ENCODE data around the gene NYNRIN. TPM values are rescaled to one million over a fixed set of nuclear protein-coding genes. Genes with fewer than 3 reads are reported as not detected.

NYNRIN gene
- total and polyA plus RNA-seq, 10 of the 15 experiments (the other 5 are each of a cell fraction or from before 2014, with no cell fraction given), result under 0.01 to 0.15 (median 0.01) TPM; not detected in 5

- no peak for TF ChIP-seq ZNF384 (IDR thresholded peaks at IDR 0.05; ENCODE audit: borderline replicate concordance, low read depth, low read length)
- TF ChIP-seq DPF2 (IDR thresholded peaks at IDR 0.05), result no peak
These were observed 6.0 kb downstream of the NYNRIN start (continued) for GRCh38 chr14:24404814-24405213.

- Histone ChIP-seq H4K20me1 (ENCODE audit: control insufficient read depth, insufficient read depth) (no peaks in the 10 kb centered on the region), H3K4me3 (no peak overlapping the region), H3K9ac (ENCODE audit: control insufficient read depth, insufficient read depth, low read length) (no peak overlapping the region), H3K9me3 (replicated peaks; ENCODE audit: control insufficient read depth, insufficient read depth, low read length) (no peaks in the 10 kb centered on the region), H3K27ac (ENCODE audit: control insufficient read depth, insufficient read depth) (no peak overlapping the region), H2AFZ (ENCODE audit: control insufficient read depth, low read depth, low read length) (no peak overlapping the region), H3K79me2 (ENCODE audit: control insufficient read depth, insufficient read depth, low read length) (no peaks in the 10 kb centered on the region), H3K27me3 (replicated peaks in 1 of 2; ENCODE audit: control insufficient read depth in 2 of 2, insufficient read depth in 2 of 2, low read length in 1 of 2) (peaks cover 1 to 5% of the 10 kb centered on the region in 2 experiments; a peak in 2 of 4 replicates), H3K36me3 (ENCODE audit: control insufficient read depth in 2 of 2, insufficient read depth in 2 of 2, low read length in 1 of 2) (no peaks in the 10 kb centered on the region), H3K4me2 (ENCODE audit: control insufficient read depth, insufficient read depth) (no peak overlapping the region), H3K4me1 (ENCODE audit: control insufficient read depth, insufficient read depth, low read length) (no peaks in the 10 kb centered on the region)
- DNase-seq (ENCODE audit: low read depth, low spot score) (no peak), FAIRE-seq (no peak), ATAC-seq (no peak)
- ChIA-PET CTCF (interaction anchor here (0.7 to 2.6 kb wide), 5 partner anchors 19 to 1000 kb away, joined by 3 to 10 read pairs (median 8); no protein-coding TSS in a partner anchor), POLR2A (interaction anchor here (0.5 to 1.0 kb wide), 2 partner anchors 20 to 46 kb away, joined by 4 to 6 read pairs; no protein-coding TSS in a partner anchor), RAD21 (ENCODE audit: unreplicated experiment) (interaction anchor here (0.6 kb wide), 1 partner anchor 1817 kb away, joined by 3 read pairs; no protein-coding TSS in a partner anchor), SMC1A (ENCODE audit: uncharacterized antibody, unreplicated experiment) (interaction anchor here (0.8 to 1.3 kb wide), 3 partner anchors 25 to 43 kb away, joined by 3 to 6 read pairs (median 3); no protein-coding TSS in a partner anchor)
- intact Hi-C loops (cut with micrococcal nuclease; ENCODE audit: unreplicated experiment) (no loop called here), in situ Hi-C loops (cut with MboI) (no loop called here)
- no peak for TF ChIP-seq CBFB (IDR thresholded peaks at IDR 0.05; ENCODE audit: low read depth)
- TF ChIP-seq EGR1 (IDR thresholded peaks at IDR 0.05; ENCODE audit: borderline replicate concordance in 1 of 2, low read depth in 2 of 2, low read length in 2 of 2), result no peak
- no peak for TF ChIP-seq FOXK2 (IDR thresholded peaks at IDR 0.05)
- no peak for TF ChIP-seq LARP7 (IDR thresholded peaks at IDR 0.05)
- TF ChIP-seq, protein P1, sequence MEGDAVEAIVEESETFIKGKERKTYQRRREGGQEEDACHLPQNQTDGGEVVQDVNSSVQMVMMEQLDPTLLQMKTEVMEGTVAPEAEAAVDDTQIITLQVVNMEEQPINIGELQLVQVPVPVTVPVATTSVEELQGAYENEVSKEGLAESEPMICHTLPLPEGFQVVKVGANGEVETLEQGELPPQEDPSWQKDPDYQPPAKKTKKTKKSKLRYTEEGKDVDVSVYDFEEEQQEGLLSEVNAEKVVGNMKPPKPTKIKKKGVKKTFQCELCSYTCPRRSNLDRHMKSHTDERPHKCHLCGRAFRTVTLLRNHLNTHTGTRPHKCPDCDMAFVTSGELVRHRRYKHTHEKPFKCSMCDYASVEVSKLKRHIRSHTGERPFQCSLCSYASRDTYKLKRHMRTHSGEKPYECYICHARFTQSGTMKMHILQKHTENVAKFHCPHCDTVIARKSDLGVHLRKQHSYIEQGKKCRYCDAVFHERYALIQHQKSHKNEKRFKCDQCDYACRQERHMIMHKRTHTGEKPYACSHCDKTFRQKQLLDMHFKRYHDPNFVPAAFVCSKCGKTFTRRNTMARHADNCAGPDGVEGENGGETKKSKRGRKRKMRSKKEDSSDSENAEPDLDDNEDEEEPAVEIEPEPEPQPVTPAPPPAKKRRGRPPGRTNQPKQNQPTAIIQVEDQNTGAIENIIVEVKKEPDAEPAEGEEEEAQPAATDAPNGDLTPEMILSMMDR (IDR thresholded peaks at IDR 0.05 in 2 of 3, conservative IDR thresholded peaks at IDR 0.05 in 1 of 3; ENCODE audit: control insufficient read depth in 2 of 3, extremely low read depth in 1 of 3, insufficient read depth in 1 of 3, low read depth in 3 of 3, low read length in 3 of 3), result no peak
- no peak for TF ChIP-seq CBX5 (IDR thresholded peaks at IDR 0.05; ENCODE audit: low read depth)
- TF ChIP-seq CHD4 (IDR thresholded peaks at IDR 0.05), result no peak
- TF ChIP-seq BACH1 (IDR thresholded peaks at IDR 0.05; ENCODE audit: borderline replicate concordance), result no peak
- no peak for TF ChIP-seq REST (IDR thresholded peaks at IDR 0.05; ENCODE audit: low read depth, low read length)
- no peak for TF ChIP-seq ZZZ3 (IDR thresholded peaks at IDR 0.05; ENCODE audit: control insufficient read depth, insufficient read length, low read depth)
- no peak for TF ChIP-seq RAD21 (IDR thresholded peaks at IDR 0.05; ENCODE audit: insufficient read depth, low read depth, low read length)
- no TSS peak for BruUV-seq (replicated peaks)
- 34% methylated on average over 6 of the region's 6 CpGs for whole genome bisulfite sequencing (ENCODE audit: insufficient coverage, insufficient replicate concordance, low lambda C conversion rate, missing lambda C conversion rate)
These were observed 7.6 kb downstream of the NYNRIN start for GRCh38 chr14:24406416-24406815.
